ENCODE data around the gene RAP1GAP. TPM values are rescaled to one million over a fixed set of nuclear protein-coding genes. Genes with fewer than 3 reads are reported as not detected.

Gene RAP1GAP
- polyA plus RNA-seq, 3 donors, result 0.04 TPM; not detected in 2

GRCh38 chr1:21550866-21551475 lies 118.2 kb downstream of the RAP1GAP start:
- 94% methylated on average over 10 of the region's 12 CpGs for WGBS (ENCODE audit: insufficient coverage)
- H3K36me3 Mint-ChIP-seq, result no peaks in the 10 kb centered on the region
- H3K4me1 Mint-ChIP-seq, result peaks cover 27% of the 10 kb centered on the region
- no peak overlapping the region for H3K27ac Mint-ChIP-seq
- TF ChIP-seq CTCF (IDR thresholded peaks at IDR 0.05), result no peak
- no peak for DNase-seq
- peaks cover 0 to 2% (median 0%) of the 10 kb centered on the region in 7 donors for H3K9me3 Mint-ChIP-seq
- no peak overlapping the region for H2AFZ ChIP-seq (ENCODE audit: insufficient read depth, low read depth, low read length, poor library complexity, severe bottlenecking)
- H3K4me3 ChIP-seq (replicated peaks in 1 of 3; ENCODE audit: low read depth in 2 of 3, low read length in 3 of 3), result no peak overlapping the region
- H3K4me1 ChIP-seq (ENCODE audit: control insufficient read depth in 1 of 2, insufficient read depth in 2 of 2, low read length in 2 of 2), result peaks cover 8 to 19% of the 10 kb centered on the region in 2 donors
- H3K27me3 Mint-ChIP-seq (ENCODE audit: low read depth in 3 of 3), result peaks cover 35 to 56% (median 39%) of the 10 kb centered on the region in 3 donors
- no peak overlapping the region for H3K9ac ChIP-seq (ENCODE audit: insufficient read depth, low read length, poor library complexity, severe bottlenecking)
- intact Hi-C loops (cut with micrococcal nuclease), result no loop called here
- peak overlapping the region in 1 of 2 donors; percentile 36 for H3K4me3 Mint-ChIP-seq
- H3K79me2 ChIP-seq (ENCODE audit: insufficient read depth, low read length), result no peaks in the 10 kb centered on the region
- no peaks in the 10 kb centered on the region for H3K36me3 ChIP-seq (replicated peaks in 1 of 2; ENCODE audit: control insufficient read depth in 1 of 2, insufficient read depth in 2 of 2, low read length in 2 of 2)
- no peaks in the 10 kb centered on the region for H4K20me1 ChIP-seq (ENCODE audit: insufficient read depth, low read length)
- H3K9me3 ChIP-seq (replicated peaks in 1 of 2; ENCODE audit: control insufficient read depth in 1 of 2, insufficient read depth in 1 of 2, low read length in 2 of 2), result no peaks in the 10 kb centered on the region
- H3K27ac ChIP-seq (ENCODE audit: low read depth in 1 of 2, low read length in 2 of 2), result no peak overlapping the region
- H3K4me2 ChIP-seq (replicated peaks; ENCODE audit: extremely low read depth, low read length, poor library complexity, severe bottlenecking), result no peak overlapping the region
- peaks cover 10 to 26% of the 10 kb centered on the region in 2 donors for H3K27me3 ChIP-seq (ENCODE audit: control insufficient read depth in 2 of 2, insufficient read depth in 2 of 2, low read length in 2 of 2)

GRCh38 chr1:21550097-21550496 lies 119.1 kb downstream of the RAP1GAP start:
- no peak for TF ChIP-seq CTCF (IDR thresholded peaks at IDR 0.05)
- no peaks in the 10 kb centered on the region for H3K79me2 ChIP-seq (ENCODE audit: insufficient read depth, low read length)
- H3K9me3 Mint-ChIP-seq, result peaks cover 0 to 2% (median 0%) of the 10 kb centered on the region in 7 donors
- no peak overlapping the region for H3K4me3 ChIP-seq (replicated peaks in 1 of 3; ENCODE audit: low read depth in 2 of 3, low read length in 3 of 3)
- H3K4me1 Mint-ChIP-seq, result peaks cover 30% of the 10 kb centered on the region
- no peaks in the 10 kb centered on the region for H3K36me3 Mint-ChIP-seq
- peak overlapping the region in 1 of 7 donors; percentile 43 for H3K27ac Mint-ChIP-seq
- H3K4me2 ChIP-seq (replicated peaks; ENCODE audit: extremely low read depth, low read length, poor library complexity, severe bottlenecking), result no peak overlapping the region
- no peak overlapping the region for H3K9ac ChIP-seq (ENCODE audit: insufficient read depth, low read length, poor library complexity, severe bottlenecking)
- peak overlapping the region in 1 of 2 donors; percentile 81 for H3K4me3 Mint-ChIP-seq
- WGBS (ENCODE audit: insufficient coverage), result 0% methylated on average over 1 of the region's 5 CpGs
- intact Hi-C loops (cut with micrococcal nuclease), result no loop called here
- DNase-seq, result peak in 2 of 3 donors; percentile 12 to 13
- peaks cover 28 to 48% (median 31%) of the 10 kb centered on the region in 3 donors for H3K27me3 Mint-ChIP-seq (ENCODE audit: low read depth in 3 of 3)
- no peaks in the 10 kb centered on the region for H3K36me3 ChIP-seq (replicated peaks in 1 of 2; ENCODE audit: control insufficient read depth in 1 of 2, insufficient read depth in 2 of 2, low read length in 2 of 2)
- H3K9me3 ChIP-seq (replicated peaks in 1 of 2; ENCODE audit: control insufficient read depth in 1 of 2, insufficient read depth in 1 of 2, low read length in 2 of 2), result no peaks in the 10 kb centered on the region
- H4K20me1 ChIP-seq (ENCODE audit: insufficient read depth, low read length), result no peaks in the 10 kb centered on the region
- H3K4me1 ChIP-seq (ENCODE audit: control insufficient read depth in 1 of 2, insufficient read depth in 2 of 2, low read length in 2 of 2), result peaks cover 8 to 20% of the 10 kb centered on the region in 2 donors
- H3K27me3 ChIP-seq (ENCODE audit: control insufficient read depth in 2 of 2, insufficient read depth in 2 of 2, low read length in 2 of 2), result peaks cover 10 to 26% of the 10 kb centered on the region in 2 donors
- no peak overlapping the region for H3K27ac ChIP-seq (ENCODE audit: low read depth in 1 of 2, low read length in 2 of 2)
- no peak overlapping the region for H2AFZ ChIP-seq (ENCODE audit: insufficient read depth, low read depth, low read length, poor library complexity, severe bottlenecking)
